WTC11 (cell line): ENCODE data around the gene SULF2. TPM values are rescaled to one million over a fixed set of nuclear protein-coding genes. Genes with fewer than 3 reads are reported as not detected.

Experiments used
- ATAC-seq: fragments of 200-7000 bp; cut with Tn5 transposase; 2 replicates; pipeline ENCODE4 v1.10.0; 2021; ENCODE audit warnings: mild to moderate bottlenecking, moderate library complexity
- CTCF ChIA-PET: fragments of 300-600 bp; sonication (Branson Sonifier 250); formaldehyde crosslinking; loops from one replicate; lab custom pipeline; 2021; ENCODE audit warnings: antibody characterized with exemption; lab: Charles Lee
- POLR2A ChIA-PET: fragments of 350-600 bp; sonication (Branson Sonifier 250); formaldehyde crosslinking; loops from one replicate; lab custom pipeline; 2021; ENCODE audit warnings: antibody characterized with exemption; lab: Charles Lee
- DNase-seq: peaks from one replicate; pipeline ENCODE4 v3.0.0; 2021; ENCODE audit warnings: low spot score
- H3K27ac Mint-ChIP-seq: 2 replicates; pipeline ENCODE4 v1.8.0; 2021; ENCODE audit warnings: mixed read lengths
- H3K27me3 Mint-ChIP-seq: 2 replicates; pipeline ENCODE4 v1.8.0; 2021; ENCODE audit warnings: low read depth, mild to moderate bottlenecking, moderate library complexity, mixed read lengths
- H3K36me3 Mint-ChIP-seq: 2 replicates; pipeline ENCODE4 v1.8.0; 2021; ENCODE audit warnings: mixed read lengths
- H3K4me1 Mint-ChIP-seq: 2 replicates; pipeline ENCODE4 v1.8.0; 2022; ENCODE audit warnings: mixed read lengths
- H3K4me3 Mint-ChIP-seq: 2 replicates; pipeline ENCODE4 v1.8.0; 2021; ENCODE audit warnings: mild to moderate bottlenecking, moderate library complexity, mixed read lengths
- H3K9me3 Mint-ChIP-seq: 2 replicates; pipeline ENCODE4 v1.8.0; 2021; ENCODE audit warnings: mixed read lengths
- ATF3 ChIP-seq: sonication (generic); formaldehyde crosslinking; conservative IDR thresholded peaks from 2 replicates; pipeline ENCODE4 v1.8.1; 2022; ENCODE audit warnings: mild to moderate bottlenecking, missing genetic modification reagents
- ATF6 ChIP-seq: sonication (generic); formaldehyde crosslinking; IDR thresholded peaks from 2 replicates; pipeline ENCODE4 v1.8.1; 2023; ENCODE audit warnings: mild to moderate bottlenecking, missing genetic modification reagents
- CREB1 ChIP-seq: sonication (generic); formaldehyde crosslinking; IDR thresholded peaks from 2 replicates; pipeline ENCODE4 v1.8.0; 2023; ENCODE audit warnings: mild to moderate bottlenecking, missing genetic modification reagents
- CREM ChIP-seq: sonication (generic); formaldehyde crosslinking; IDR thresholded peaks from 2 replicates; pipeline ENCODE4 v1.8.1; 2022; ENCODE audit warnings: mild to moderate bottlenecking, missing genetic modification reagents, moderate library complexity
- E2F4 ChIP-seq: sonication (generic); formaldehyde crosslinking; IDR thresholded peaks from 2 replicates; pipeline ENCODE4 v1.8.1; 2022; ENCODE audit warnings: low read depth, mild to moderate bottlenecking, moderate library complexity, missing genetic modification reagents, borderline replicate concordance
- FOXJ3 ChIP-seq: sonication (generic); formaldehyde crosslinking; IDR thresholded peaks from 2 replicates; pipeline ENCODE4 v1.9.0; 2021; ENCODE audit warnings: missing genetic modification reagents, mild to moderate bottlenecking, borderline replicate concordance
- FOXP4 ChIP-seq: sonication (generic); formaldehyde crosslinking; IDR thresholded peaks from 2 replicates; pipeline ENCODE4 v1.8.0; 2022; ENCODE audit warnings: mild to moderate bottlenecking, missing genetic modification reagents
- IRF1 ChIP-seq: sonication (generic); formaldehyde crosslinking; IDR thresholded peaks from 2 replicates; pipeline ENCODE4 v1.8.0; 2023; ENCODE audit warnings: missing genetic modification reagents
- IRF2 ChIP-seq: sonication (generic); formaldehyde crosslinking; IDR thresholded peaks from 2 replicates; pipeline ENCODE4 v1.8.0; 2022; ENCODE audit warnings: low read depth, missing genetic modification reagents, borderline replicate concordance
- NFATC4 ChIP-seq: fragments of 250-450 bp; sonication (Bioruptor Pico); IDR thresholded peaks from 2 replicates; pipeline ENCODE4 v1.9.0; 2021; ENCODE audit warnings: mild to moderate bottlenecking
- NFE2L1 ChIP-seq: sonication (generic); formaldehyde crosslinking; IDR thresholded peaks from 2 replicates; pipeline ENCODE4 v1.8.1; 2023; ENCODE audit warnings: missing genetic modification reagents
- NR1H2 ChIP-seq: sonication (generic); formaldehyde crosslinking; IDR thresholded peaks from 2 replicates; pipeline ENCODE4 v1.9.0; 2021; ENCODE audit warnings: mild to moderate bottlenecking, moderate library complexity, missing genetic modification reagents
- NR3C1 ChIP-seq: sonication (generic); formaldehyde crosslinking; conservative IDR thresholded peaks from 2 replicates; pipeline ENCODE4 v1.8.1; 2023; ENCODE audit warnings: low read depth, mild to moderate bottlenecking, missing genetic modification reagents
- OVOL2 ChIP-seq: fragments of 250-450 bp; sonication (Bioruptor Pico); IDR thresholded peaks from 2 replicates; pipeline ENCODE4 v1.9.0; 2021; ENCODE audit warnings: mild to moderate bottlenecking, borderline replicate concordance
- RELA ChIP-seq: sonication (generic); formaldehyde crosslinking; IDR thresholded peaks from 2 replicates; pipeline ENCODE4 v1.8.1; 2022; ENCODE audit warnings: missing genetic modification reagents, mild to moderate bottlenecking, borderline replicate concordance
- RORB ChIP-seq: fragments of 250-450 bp; sonication (Bioruptor Pico); IDR thresholded peaks from 2 replicates; pipeline ENCODE4 v1.9.0; 2021; ENCODE audit warnings: mild to moderate bottlenecking
- SMAD3 ChIP-seq: sonication (generic); formaldehyde crosslinking; IDR thresholded peaks from 2 replicates; pipeline ENCODE4 v1.8.0; 2022; ENCODE audit warnings: missing genetic modification reagents, mild to moderate bottlenecking, borderline replicate concordance
- SOX15 ChIP-seq: fragments of 250-450 bp; sonication (Bioruptor Pico); IDR thresholded peaks from 2 replicates; pipeline ENCODE4 v1.9.0; 2021; ENCODE audit warnings: mild to moderate bottlenecking
- TCF7 ChIP-seq: sonication (generic); formaldehyde crosslinking; IDR thresholded peaks from 2 replicates; pipeline ENCODE4 v1.8.0; 2022; ENCODE audit warnings: mild to moderate bottlenecking, low read depth, missing genetic modification reagents, moderate library complexity
- TP53 ChIP-seq: sonication (generic); formaldehyde crosslinking; IDR thresholded peaks from 2 replicates; pipeline ENCODE4 v1.8.1; 2023; ENCODE audit warnings: mild to moderate bottlenecking, missing genetic modification reagents
- USF2 ChIP-seq: sonication (generic); formaldehyde crosslinking; IDR thresholded peaks from 2 replicates; pipeline ENCODE4 v1.8.1; 2023; ENCODE audit warnings: mild to moderate bottlenecking, missing genetic modification reagents, moderate library complexity
- ZBTB21 ChIP-seq: sonication (generic); formaldehyde crosslinking; IDR thresholded peaks from 2 replicates; pipeline ENCODE4 v1.8.1; 2023; ENCODE audit warnings: mild to moderate bottlenecking, missing genetic modification reagents, borderline replicate concordance
- ZNF121 ChIP-seq: sonication (generic); formaldehyde crosslinking; IDR thresholded peaks from 2 replicates; pipeline ENCODE4 v1.8.0; 2023; ENCODE audit warnings: missing genetic modification reagents
- ZNF281 ChIP-seq: sonication (generic); formaldehyde crosslinking; IDR thresholded peaks from 2 replicates; pipeline ENCODE4 v1.8.0; 2023; ENCODE audit warnings: mild to moderate bottlenecking, missing genetic modification reagents
- ZNF425 ChIP-seq: fragments of 250-450 bp; sonication (Bioruptor Pico); conservative IDR thresholded peaks from 2 replicates; pipeline ENCODE4 v1.9.0; 2021; ENCODE audit warnings: mild to moderate bottlenecking
- total RNA-seq: library from RNA; stranded (reverse); gene quantifications from 3 replicates; pipeline ENCODE4 v1.2.3, GENCODE V29; 2021

The SULF2 gene
- total RNA-seq, 1 experiment from 2014 or later: 36.0 TPM

- Mint-ChIP-seq H3K36me3 (peaks cover 10% of the 10 kb centered on the region), H3K4me1 (peaks cover 14% of the 10 kb centered on the region), H3K4me3 (no peak overlapping the region), H3K27ac (no peak overlapping the region), H3K27me3 (no peaks in the 10 kb centered on the region), H3K9me3 (peaks cover 11% of the 10 kb centered on the region)
- no peak for ATAC-seq
- DNase-seq: no peak
- ChIA-PET POLR2A (no interaction called here), CTCF (interaction anchor here (1.0 to 2.3 kb wide), 21 partner anchors 11 to 895 kb away, joined by 3 to 15 read pairs (median 5); partner anchors contain the start of gene SULF2)
- TF ChIP-seq ATF6 (CRISPR knock-in tag): no peak
- TF ChIP-seq IRF1: no peak
- TF ChIP-seq NFE2L1 (CRISPR knock-in tag): no peak
- no peak for TF ChIP-seq NR3C1 (CRISPR knock-in tag)
- TF ChIP-seq SOX15 (CRISPR knock-in tag): no peak
- TF ChIP-seq USF2: no peak
- no peak for TF ChIP-seq CREM
- no peak for TF ChIP-seq NR1H2 (CRISPR knock-in tag)
- TF ChIP-seq ATF3: no peak
- no peak for TF ChIP-seq CREB1
- TF ChIP-seq ZNF121 (CRISPR knock-in tag): no peak
- no peak for TF ChIP-seq NFATC4
Measured at GRCh38 chr20:47724910-47725247, 60.4 kb downstream of the SULF2 start.

- H3K4me3 Mint-ChIP-seq: no peak overlapping the region
- ChIA-PET POLR2A (no interaction called here), CTCF (interaction anchor here (0.7 to 2.3 kb wide), 12 partner anchors 12 to 896 kb away, joined by 3 to 15 read pairs (median 6); partner anchors contain the start of gene SULF2)
- ATAC-seq: no peak
- H3K36me3 Mint-ChIP-seq: peaks cover 10% of the 10 kb centered on the region
- H3K27ac Mint-ChIP-seq: no peak overlapping the region
- no peak for DNase-seq
- no peaks in the 10 kb centered on the region for H3K27me3 Mint-ChIP-seq
- peaks cover 14% of the 10 kb centered on the region for H3K4me1 Mint-ChIP-seq
- no peak for TF ChIP-seq ZNF281 (CRISPR knock-in tag)
- no peak for TF ChIP-seq FOXP4
- no peak for TF ChIP-seq ZBTB21 (CRISPR knock-in tag)
- no peak for TF ChIP-seq RELA (CRISPR knock-in tag)
- no peak for TF ChIP-seq SMAD3 (CRISPR knock-in tag)
- TF ChIP-seq E2F4: no peak
- TF ChIP-seq TCF7: no peak
- TF ChIP-seq IRF2 (CRISPR knock-in tag): no peak
- no peak for TF ChIP-seq OVOL2 (CRISPR knock-in tag)
- TF ChIP-seq RORB: no peak
- TF ChIP-seq FOXJ3 (CRISPR knock-in tag): no peak
- no peak for TF ChIP-seq ZNF425
- TF ChIP-seq TP53 (CRISPR knock-in tag): no peak
- peaks cover 11% of the 10 kb centered on the region for H3K9me3 Mint-ChIP-seq
Measured at GRCh38 chr20:47724396-47724795, 60.9 kb downstream of the SULF2 start.
